ENCODE data around the gene TSC1. TPM values are rescaled to one million over a fixed set of nuclear protein-coding genes. Genes with fewer than 3 reads are reported as not detected.

TSC1 gene
- total RNA-seq, 1 experiment from 2014 or later, result 38.0 TPM

DNA sequence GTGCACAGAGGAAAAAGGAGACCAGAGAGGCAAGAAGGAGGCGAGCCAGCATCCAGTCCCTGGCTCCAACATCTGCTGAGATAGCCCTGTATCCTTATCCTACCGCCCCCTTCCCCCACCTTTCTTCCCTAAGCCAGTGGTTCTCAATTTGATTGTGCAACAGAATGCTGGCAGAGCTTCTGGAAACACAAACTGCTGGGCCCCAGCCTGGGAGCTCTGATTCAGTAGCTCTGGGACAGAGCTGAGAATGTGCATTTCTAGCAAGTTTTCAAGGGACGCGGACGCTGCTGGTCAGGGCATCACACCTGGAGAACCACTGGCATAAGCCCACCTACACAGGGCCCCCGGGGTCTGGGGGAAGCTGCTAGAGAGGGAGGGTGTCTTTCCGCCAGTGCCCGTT, 87.4 kb downstream of the TSC1 start:
- in situ Hi-C loops (cut with HindIII; ENCODE audit: low pct_unique_long_range_greater_than_20kb, low sequenced_read_pairs), result no loop called here
- DNase-seq (ENCODE audit: low read depth, low spot score), result no peak

DNA sequence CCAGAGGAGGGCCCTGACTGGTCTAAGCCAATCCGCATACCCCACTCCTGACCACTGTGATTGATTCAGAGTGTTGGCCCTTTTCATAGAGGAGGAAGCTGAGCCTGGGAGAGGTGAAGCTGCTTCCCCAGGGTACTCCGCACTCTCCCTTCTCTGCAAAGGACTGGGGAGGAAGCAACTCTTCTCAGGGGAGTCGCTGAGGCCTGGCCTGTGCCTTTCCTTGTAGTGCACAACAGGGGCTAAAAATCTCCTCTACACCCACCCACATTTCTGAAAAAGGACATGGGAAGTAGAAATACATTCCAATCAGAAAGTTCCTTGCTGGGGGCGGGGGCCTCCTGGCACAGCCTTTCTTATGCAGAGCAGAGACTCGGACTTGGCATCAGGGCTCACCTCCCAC, 88.5 kb downstream of the TSC1 start:
- no peak for DNase-seq (ENCODE audit: low read depth, low spot score)
- in situ Hi-C loops (cut with HindIII; ENCODE audit: low pct_unique_long_range_greater_than_20kb, low sequenced_read_pairs), result no loop called here

DNA sequence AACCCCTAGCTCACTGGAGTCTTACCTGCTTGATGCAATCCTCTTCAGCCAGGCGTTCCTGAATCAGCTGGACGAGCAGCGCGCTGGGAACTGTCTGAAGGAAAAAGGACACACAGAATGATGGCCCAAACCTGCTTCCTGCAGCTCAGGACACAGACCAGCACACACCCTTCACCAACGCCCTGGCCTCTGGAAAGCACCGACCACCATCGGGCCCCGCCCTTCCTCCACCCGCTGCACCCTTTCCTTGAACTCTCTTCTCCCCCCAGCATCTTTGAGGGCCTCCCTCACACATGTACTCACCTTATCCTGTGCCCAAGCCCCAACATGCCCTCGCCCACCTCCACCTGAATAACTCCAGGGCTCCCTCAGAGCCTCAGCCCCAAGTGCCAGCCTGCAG, 89.6 kb downstream of the TSC1 start:
- no peak for DNase-seq (ENCODE audit: low read depth, low spot score)
- in situ Hi-C loops (cut with HindIII; ENCODE audit: low pct_unique_long_range_greater_than_20kb, low sequenced_read_pairs), result no loop called here

- in situ Hi-C loops (cut with HindIII; ENCODE audit: low pct_unique_long_range_greater_than_20kb, low sequenced_read_pairs), result no loop called here
- DNase-seq (ENCODE audit: low read depth, low spot score), result no peak
These were observed 90.9 kb downstream of the TSC1 start for GRCh38 chr9:132853482-132853881.

DNA sequence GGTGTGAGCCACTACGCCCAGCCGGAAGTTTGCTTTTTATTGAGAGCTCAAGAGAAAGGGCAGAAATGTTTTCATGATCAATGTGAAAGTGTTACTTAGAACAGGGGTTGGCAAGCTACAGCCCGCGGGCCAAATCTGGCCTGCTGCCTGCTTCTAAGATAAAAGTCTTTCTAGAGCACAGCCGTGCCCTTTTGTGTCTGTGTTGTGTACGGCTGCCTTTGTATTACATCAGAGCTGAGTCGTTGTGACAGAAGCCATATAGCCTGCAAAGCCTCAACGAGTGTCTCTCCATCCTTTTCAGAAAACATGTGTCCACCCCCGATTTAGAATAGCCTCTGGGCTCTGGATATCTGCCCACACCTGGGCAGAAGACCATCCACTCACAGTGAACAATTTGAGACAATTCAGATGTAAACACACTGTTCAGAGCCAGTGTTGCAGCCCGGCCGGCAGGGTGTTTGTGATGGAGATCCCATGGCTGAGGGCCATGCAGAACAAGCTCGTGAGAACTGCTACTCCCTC, 95.2 kb downstream of the TSC1 start:
- in situ Hi-C loops (cut with HindIII; ENCODE audit: low pct_unique_long_range_greater_than_20kb, low sequenced_read_pairs), result no loop called here
- no peak for DNase-seq (ENCODE audit: low read depth, low spot score)

GRCh38 chr9:132846918-132847515, 97.4 kb downstream of the TSC1 start:
- in situ Hi-C loops (cut with HindIII; ENCODE audit: low pct_unique_long_range_greater_than_20kb, low sequenced_read_pairs), result no loop called here

GRCh38 chr9:132846109-132846917, 98.1 kb downstream of the TSC1 start:
- in situ Hi-C loops (cut with HindIII; ENCODE audit: low pct_unique_long_range_greater_than_20kb, low sequenced_read_pairs), result no loop called here

More at GRCh38 chr9:132846918-132847515, 97.4 kb downstream of the TSC1 start:
- DNase-seq (ENCODE audit: low read depth, low spot score), result no peak

GRCh38 chr9:132842124-132843044, 102.0 kb downstream of the TSC1 start:
- no peak for DNase-seq (ENCODE audit: low read depth, low spot score)
- in situ Hi-C loops (cut with HindIII; ENCODE audit: low pct_unique_long_range_greater_than_20kb, low sequenced_read_pairs), result no loop called here

More at GRCh38 chr9:132846109-132846917, 98.1 kb downstream of the TSC1 start:
- DNase-seq (ENCODE audit: low read depth, low spot score), result no peak

Small RNA genes lying within 50 kb of the gene (small RNA-seq; reads per million reads assigned to genes)
- gene AL593851.1 (0 reads per million in 2 experiments), gene MIR548AW (0 to 0.19 reads per million in 2 experiments), gene RNU7-21P (0 reads per million in 2 experiments)

Other genes starting within 250 kb of the TSC1 start
- gene AK8, start 66.3 kb downstream of the TSC1 start, total RNA-seq (2014; rRNA removed; shearing (Covaris generic)), result 0.21 TPM in 1 of 2 replicates, not detected in the other
- gene SPACA9, start 65.7 kb downstream of the TSC1 start, total RNA-seq (2014; rRNA removed; shearing (Covaris generic)), result 3.4 and 4.7 TPM in 2 replicates
- 0.05 and 0.74 TPM in 2 replicates for gene GFI1B, start 34.1 kb upstream of the TSC1 start, total RNA-seq (2014; rRNA removed; shearing (Covaris generic))
- gene GTF3C5, start 86.4 kb upstream of the TSC1 start, total RNA-seq (2014; rRNA removed; shearing (Covaris generic)), result 58.8 and 64.3 TPM in 2 replicates
- gene CEL, start 117.4 kb upstream of the TSC1 start, total RNA-seq (2014; rRNA removed; shearing (Covaris generic)), result 0.11 TPM in 1 of 2 replicates, not detected in the other
- gene RALGDS, start 176.6 kb upstream of the TSC1 start, total RNA-seq (2014; rRNA removed; shearing (Covaris generic)), result 22.4 and 26.6 TPM in 2 replicates
- not detected in 2 replicates for gene GBGT1, start 219.3 kb upstream of the TSC1 start, total RNA-seq (2014; rRNA removed; shearing (Covaris generic))